Lower leg skin (tissue), 4 donors: ENCODE results near the gene AKAP10. TPM values are rescaled to one million over a fixed set of nuclear protein-coding genes. Genes with fewer than 3 reads are reported as not detected.

Source experiments
- DNase-seq, 2 donors: peaks; one replicate each; pipeline ENCODE4 v3.0.0-alpha.2; 2019; ENCODE audit warnings: low spot score in 2 of 2
- H3K4me3 ChIP-seq: fragments of 200-600 bp; sonication (generic); 2 replicates; pipeline ENCODE4 v1.5.1; 2017; ENCODE audit warnings: mild to moderate bottlenecking, low read depth; ENCODE audit not compliant: poor library complexity, severe bottlenecking
- CTCF ChIP-seq, 3 donors: fragments of 450-650 bp; IDR thresholded peaks; one replicate each; pipeline ENCODE4 v1.5.1; 2016; ENCODE audit warnings: antibody characterized with exemption in 3 of 3, mild to moderate bottlenecking in 3 of 3, moderate library complexity in 2 of 3
- POLR2A ChIP-seq, 2 donors: fragments of 450-650 bp; IDR thresholded peaks; one replicate each; pipeline ENCODE4 v1.6.1; 2016 to 2017; ENCODE audit warnings: antibody characterized with exemption in 2 of 2, mild to moderate bottlenecking in 1 of 2, moderate library complexity in 1 of 2
- WGBS, 2 donors: methylation state at CpG; one replicate each; pipeline ENCODE4 v1.1.5; 2018; 5-methylcytosine and 5-hydroxymethylcytosine counted together
- intact Hi-C: fragments of 100-400 bp; cut with DNase I; formaldehyde crosslinking; loops from one replicate; pipeline ENCODE4 v1.15.0; 2023; ENCODE audit warnings: low total_unique reads
- total RNA-seq, 4 donors: library from RNA; depleted of rRNA; stranded (reverse); fragments of >200 nt; gene quantifications; one replicate each; pipeline ENCODE4 v1.1.0, GENCODE V29; 2016

Gene AKAP10
- total RNA-seq, 4 donors from 2014 or later, result 16.3 to 32.4 (median 23.5) TPM

- intact Hi-C loops, result loop anchor here (5.0 kb wide), 1 partner anchor 116 kb away; no protein-coding TSS in a partner anchor
- 53 to 91% methylated on average over 1 of the region's 1 CpG for WGBS, 2 donors
- TF ChIP-seq POLR2A (IDR thresholded peaks at IDR 0.05) (no peak), CTCF (IDR thresholded peaks at IDR 0.05) (no peak)
- H3K4me3 ChIP-seq, result no peak overlapping the region
- no peak for DNase-seq
These were observed 18.5 kb upstream of the AKAP10 start for GRCh38 chr17:19996086-19996485.

- TF ChIP-seq CTCF (IDR thresholded peaks at IDR 0.05), result no peak
- TF ChIP-seq POLR2A (IDR thresholded peaks at IDR 0.05), result no peak
- intact Hi-C loops, result no loop called here
- WGBS, 2 donors, result 34 to 38% methylated on average over 18 to 24 of the region's 24 CpGs
- peak; percentile 82 to 97 for DNase-seq
- H3K4me3 ChIP-seq, result no peak overlapping the region
These were observed 15.4 kb upstream of the AKAP10 start for GRCh38 chr17:19992803-19993713.

- 28 to 39% methylated on average over 4 of the region's 4 CpGs for WGBS, 2 donors
- peak in 1 of 2 donors; percentile 72 for DNase-seq
- no peak for TF ChIP-seq POLR2A (IDR thresholded peaks at IDR 0.05)
- intact Hi-C loops, result no loop called here
- no peak overlapping the region for H3K4me3 ChIP-seq
These were observed 13.7 kb upstream of the AKAP10 start for GRCh38 chr17:19991252-19991885.

- H3K4me3 ChIP-seq, result no peak overlapping the region
- WGBS, 2 donors, result 43 to 63% methylated on average over 1 of the region's 1 CpG
- DNase-seq, result peak in 1 of 2 donors; percentile 45
- intact Hi-C loops, result no loop called here
- no peak for TF ChIP-seq POLR2A (IDR thresholded peaks at IDR 0.05)
- no peak for TF ChIP-seq CTCF (IDR thresholded peaks at IDR 0.05)
These were observed 10.3 kb upstream of the AKAP10 start for GRCh38 chr17:19987897-19988296.

GRCh38 chr17:19986941-19987861 lies 9.6 kb upstream of the AKAP10 start:
- peak in 1 of 2 donors; percentile 32 for DNase-seq
- 60 to 75% methylated on average over 13 of the region's 13 CpGs for WGBS, 2 donors
- intact Hi-C loops, result no loop called here

More at GRCh38 chr17:19986941-19987861, 9.6 kb upstream of the AKAP10 start:
- TF ChIP-seq CTCF (IDR thresholded peaks at IDR 0.05) (no peak), POLR2A (IDR thresholded peaks at IDR 0.05) (no peak)
- no peak overlapping the region for H3K4me3 ChIP-seq
